GM18499 (cell line): ENCODE results near the gene ZNF341.
"Not testable (repeated sequence)": the region's sequence is repeated elsewhere in the genome, so short reads cannot be mapped to it uniquely, and the experiment has no call there.

Source experiments
- ATAC-seq: cut with Tn5 transposase; IDR thresholded peaks from one replicate; pipeline ENCODE4 v1.9.1; 2021; ENCODE audit warnings: moderate number of reproducible peaks; ENCODE audit not compliant: insufficient read depth, unreplicated experiment

Gene ZNF341

DNA sequence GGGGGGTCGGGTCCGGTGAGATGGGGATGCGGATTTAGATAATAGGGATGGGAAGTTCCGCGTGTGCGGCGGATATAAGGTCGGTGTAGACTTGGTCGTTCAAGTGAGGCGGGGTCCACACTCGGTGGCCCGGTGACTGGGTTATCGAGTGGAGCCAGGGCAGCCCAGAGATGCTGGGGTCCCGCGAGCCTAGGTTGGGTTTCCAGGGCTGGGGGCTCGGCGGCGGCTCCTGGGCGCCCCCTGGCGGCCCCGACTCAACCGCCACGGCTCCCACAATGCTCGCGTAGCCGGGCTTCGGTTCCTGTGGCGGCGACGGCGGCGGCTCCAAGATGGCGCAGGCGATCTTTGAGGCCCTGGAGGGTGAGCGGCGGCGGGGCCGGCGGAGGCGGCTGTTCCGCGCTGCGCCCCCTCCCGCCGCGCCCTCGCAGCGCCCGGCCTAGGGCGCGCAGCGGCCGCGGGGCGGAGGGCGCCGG is at the start of gene ZNF341:
Gene ZNF341 (plus strand): TSS at position 304 of the 473 bp plus-strand sequence. CDS start 26 bp downstream, at position 330.
- no peak for ATAC-seq

DNA sequence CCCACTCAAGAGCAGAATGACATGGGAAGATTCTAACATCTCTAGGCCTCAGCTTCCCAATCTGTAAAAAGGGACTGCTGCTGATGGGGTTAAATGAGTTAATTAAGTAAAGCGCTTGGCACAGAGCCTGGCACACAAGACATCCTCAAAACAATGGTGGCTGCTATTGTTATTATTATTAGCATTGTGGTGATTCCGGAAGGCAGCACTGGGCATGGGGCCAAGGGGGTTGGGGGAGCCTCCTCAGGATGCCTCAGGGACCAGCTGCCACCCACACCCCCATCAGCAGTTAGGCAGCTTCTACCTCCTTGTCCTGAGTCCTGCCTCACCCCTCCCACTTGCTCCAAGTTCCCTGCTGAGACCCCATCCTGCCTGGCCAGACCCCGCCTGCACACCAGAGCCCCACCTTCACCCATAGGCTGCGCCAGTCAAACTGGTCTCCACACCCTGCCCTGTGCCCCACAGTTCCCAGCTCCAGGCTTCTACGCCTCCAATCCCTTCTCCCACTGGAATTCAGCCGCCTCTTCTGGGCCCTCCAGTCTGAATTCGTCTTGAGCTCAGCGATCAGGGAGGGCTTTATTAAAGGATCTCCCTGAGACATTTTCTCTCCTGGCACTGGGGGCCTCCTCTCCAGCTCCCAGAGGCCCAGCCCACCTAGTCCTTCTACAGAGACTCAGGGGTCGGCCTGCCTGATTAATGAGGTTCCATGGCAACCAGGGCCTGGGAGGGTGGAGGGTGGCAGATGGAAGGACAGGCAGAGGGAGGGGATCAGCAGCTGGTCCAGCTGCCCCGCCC is 47.1 kb upstream of the ZNF341 start:
- ATAC-seq: no peak

DNA sequence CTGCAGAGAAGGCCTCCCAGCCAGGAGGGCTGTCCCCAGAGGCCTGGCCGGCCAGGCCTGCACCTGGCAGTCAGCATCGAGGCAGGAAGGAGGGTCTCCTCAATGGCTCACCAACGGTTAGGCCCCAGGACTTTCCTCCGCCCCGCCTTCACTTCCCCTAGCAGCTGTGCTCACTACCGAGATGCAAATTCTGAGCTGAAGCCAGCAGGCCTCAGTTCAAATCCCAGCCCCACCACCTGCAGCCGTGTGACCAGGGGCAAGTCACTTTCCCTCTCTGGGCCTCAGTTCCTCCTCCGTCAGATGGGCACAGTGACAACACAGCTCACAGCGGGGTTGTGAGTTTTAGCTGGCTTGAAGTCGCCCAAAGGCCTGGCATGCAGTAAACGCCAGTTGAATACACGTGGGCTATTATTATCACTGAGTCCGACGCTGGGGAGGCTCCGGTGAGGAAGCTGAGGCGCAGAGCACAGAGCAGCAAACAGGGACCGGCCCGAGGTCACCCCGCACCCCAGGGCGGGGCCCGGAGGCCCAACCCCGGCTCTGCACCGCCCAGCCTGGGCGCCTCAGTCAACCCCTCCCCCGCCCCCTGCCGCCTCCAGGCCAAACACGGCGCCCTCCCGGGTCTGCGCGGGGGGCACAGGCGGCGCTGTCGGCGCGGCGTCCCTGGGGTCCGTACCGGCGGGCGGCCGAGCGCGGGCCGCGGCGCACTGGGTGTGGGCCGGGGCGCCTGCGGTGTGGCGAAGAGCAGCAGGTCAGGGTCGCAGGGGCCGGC is 46.3 kb upstream of the ZNF341 start:
- ATAC-seq: peak; percentile 34

DNA sequence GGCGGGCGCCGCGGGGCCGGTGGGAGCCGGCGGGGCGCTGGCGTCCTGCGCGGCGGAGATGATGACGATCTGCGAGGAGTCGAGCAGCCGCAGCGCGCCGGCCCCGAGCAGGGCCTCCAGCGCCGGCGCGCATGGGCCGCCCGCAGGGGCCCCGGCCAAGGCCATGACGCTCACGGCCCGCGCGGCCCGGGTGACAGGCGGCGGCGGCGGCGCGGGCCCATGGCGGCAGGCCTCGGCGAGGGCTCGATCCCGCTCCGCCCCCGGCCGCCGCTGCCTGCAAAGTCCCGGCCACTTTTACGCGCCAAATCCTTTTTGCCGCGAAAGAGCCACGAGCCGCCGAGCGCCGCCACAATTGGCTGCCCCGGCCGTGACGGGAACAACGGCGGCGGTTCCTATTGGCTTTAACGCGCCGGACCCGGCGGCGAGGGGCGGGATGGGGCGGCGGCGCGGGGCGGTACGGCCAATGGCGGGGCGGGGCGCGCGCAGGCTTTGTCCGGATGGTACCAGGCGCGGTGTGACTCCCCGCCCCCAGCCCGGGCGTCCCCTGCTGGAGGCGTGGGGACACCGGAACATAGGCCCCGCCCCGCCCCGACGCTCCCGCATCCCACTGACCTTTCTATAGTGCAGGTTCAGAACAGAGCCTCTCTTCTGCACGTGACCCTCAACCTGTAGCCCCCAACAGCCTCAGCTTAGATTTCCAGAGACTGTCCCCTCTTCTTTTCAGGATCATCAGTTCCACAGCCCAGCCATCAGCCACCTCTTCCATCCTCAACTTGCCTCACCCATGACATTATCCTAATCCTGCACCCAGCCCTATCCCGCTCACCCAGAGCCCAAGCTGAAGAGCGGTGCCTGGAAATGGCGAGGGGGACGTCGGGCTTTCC is 45.5 kb upstream of the ZNF341 start, which contains the start of gene E2F1:
Gene E2F1 (minus strand): TSS at position 286 of the 884 bp plus-strand sequence. CDS start 121 bp downstream, at position 165.
- peak; percentile 36 for ATAC-seq

DNA sequence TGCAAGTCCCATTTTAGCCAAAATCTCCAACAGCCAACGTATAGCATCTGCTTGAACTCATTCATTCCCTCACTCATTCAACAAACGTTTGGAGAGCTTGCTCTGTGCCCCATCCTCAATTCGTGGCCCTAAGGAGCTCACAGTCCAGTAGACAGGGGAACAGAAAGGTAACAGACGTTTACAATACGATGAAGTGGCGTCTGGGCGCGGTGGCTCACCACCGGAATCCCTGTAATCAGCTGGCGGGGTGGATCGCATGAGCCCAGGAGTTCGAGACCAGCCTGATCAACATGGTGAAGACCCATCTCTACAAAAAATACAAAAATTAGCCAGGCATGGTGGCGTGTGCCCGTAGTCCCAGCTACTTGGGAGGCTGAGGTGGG is 44.8 kb upstream of the ZNF341 start:
- ATAC-seq: no peak

DNA sequence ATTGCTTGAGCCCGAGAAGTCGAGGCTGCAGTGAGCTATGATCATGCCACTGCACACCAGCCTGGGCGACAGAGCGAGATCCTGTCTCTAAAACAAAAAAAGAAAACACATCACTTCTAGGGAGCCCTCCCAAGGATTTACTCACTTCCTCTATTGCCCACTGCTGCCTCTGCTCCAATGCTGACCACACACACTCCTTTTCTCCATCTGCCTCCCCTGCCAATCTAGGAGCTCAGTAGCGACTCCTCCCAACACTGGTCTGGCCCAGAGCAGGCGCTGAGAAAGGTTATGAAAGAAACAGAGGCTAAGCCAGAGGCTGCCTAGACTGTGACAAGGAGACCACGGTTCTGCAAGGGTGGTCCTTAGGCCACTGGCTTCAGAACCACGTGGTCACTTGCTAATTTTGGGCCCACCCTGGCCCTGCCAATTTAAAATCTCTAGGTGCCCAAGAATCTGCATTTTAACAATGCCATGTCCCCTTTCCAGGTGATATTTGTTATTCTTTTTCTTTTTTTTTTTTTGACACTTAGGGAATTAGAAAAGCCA is 44.4 kb upstream of the ZNF341 start:
- ATAC-seq: no peak

DNA sequence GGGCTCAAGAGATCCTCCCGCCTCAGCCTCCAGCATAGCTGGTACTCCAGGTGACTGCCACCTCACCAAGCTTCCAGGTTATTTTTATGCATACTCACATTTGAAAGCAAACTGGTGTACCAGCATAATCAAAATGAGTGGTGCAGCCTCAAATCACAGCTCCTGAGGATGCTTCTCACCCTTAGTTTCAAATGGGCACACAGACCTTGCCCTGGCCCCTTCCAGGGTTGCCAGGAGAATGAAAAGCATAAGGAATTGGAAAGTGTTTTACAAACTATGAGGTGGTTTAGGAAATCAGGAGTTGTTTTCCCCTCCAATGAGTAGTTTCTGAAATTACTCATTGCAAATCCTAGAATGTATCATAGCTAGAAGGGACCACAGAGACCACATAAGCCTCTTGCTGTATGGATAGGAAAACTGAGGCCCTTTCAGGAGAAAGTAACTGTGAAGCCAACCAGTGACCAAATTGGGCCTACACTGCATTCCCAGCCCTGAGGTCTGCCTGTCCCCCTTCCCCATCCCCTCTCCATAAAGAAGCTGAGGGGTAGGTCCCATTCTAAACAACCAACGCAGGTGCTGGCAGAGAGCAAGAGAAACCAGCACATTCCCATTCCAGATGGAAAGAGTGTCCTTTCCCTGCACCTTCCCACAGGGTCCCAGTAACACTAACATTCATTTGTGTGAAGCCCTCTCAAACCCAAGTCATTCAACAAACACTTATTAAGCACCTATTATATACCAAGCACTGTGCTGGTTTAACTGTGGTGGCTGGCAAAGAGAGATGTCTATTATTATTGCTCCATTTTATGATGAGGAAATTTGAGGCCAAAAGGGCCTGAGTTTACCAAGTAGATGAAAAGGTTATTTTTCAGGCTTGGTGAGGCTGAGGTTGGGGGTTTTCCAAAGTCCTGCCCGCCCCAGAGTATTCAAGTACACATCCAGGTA is 43.5 kb upstream of the ZNF341 start:
- no peak for ATAC-seq

DNA sequence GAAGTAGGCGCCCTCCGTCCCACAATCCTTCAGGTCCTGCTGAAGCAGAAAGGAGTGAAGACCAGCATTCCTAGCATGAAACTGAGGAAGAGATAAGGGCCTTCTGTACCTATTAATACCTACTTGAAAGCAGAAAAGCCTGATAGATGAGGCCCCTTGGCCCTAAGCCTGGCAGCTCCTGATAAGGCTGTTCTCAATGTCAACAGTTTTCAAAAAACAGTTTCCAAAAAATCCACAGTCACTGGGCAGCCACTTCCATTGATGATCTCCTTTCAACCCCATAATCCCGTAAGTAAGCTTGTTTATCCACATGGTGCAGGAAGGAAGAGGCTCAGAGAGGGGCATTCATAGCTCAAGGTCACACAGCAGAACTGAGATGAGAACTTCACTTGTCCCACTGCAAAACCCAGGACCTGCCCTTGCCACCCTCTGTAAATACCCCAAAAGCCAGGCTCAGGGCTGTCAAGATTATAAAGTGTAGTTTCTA is 42.8 kb upstream of the ZNF341 start:
- ATAC-seq: no peak

DNA sequence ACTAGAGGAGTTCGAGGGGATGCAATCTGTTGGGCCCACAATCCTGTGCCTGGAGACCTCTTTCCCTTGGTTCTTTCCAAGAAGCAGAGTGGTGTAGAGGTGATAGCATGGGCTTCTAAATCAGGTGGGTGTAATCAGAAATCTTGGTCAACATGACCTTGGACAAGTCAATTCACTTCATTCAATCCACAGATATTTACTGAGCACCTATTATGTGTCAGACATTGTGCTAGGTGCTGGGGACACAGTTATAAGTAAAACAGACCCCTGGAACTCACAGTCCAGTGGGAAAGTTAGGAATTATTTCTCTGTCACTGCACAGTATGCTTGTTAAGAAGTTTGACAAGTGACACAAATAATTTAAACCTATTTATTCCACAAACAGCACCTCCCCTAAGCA is 42.3 kb upstream of the ZNF341 start:
- no peak for ATAC-seq

DNA sequence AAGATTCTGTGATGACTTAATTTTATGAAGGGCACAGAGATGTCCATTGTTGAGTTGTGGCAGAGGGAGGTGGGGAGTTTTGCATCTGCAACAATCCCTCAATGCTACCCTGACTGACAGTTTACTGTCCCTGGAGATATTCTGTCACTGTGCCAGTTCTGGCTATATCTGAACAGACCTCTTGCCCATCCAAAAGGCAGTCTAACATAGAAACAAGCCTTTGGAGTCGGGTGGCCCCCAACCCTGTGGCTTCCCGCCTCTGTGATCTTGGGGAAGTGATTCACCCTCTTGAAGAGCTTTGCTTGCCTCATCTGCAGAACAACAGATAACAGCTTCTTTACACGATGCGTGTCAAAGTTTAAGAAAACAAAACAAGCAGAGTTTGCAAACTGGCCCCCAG is 41.8 kb upstream of the ZNF341 start:
- no peak for ATAC-seq

DNA sequence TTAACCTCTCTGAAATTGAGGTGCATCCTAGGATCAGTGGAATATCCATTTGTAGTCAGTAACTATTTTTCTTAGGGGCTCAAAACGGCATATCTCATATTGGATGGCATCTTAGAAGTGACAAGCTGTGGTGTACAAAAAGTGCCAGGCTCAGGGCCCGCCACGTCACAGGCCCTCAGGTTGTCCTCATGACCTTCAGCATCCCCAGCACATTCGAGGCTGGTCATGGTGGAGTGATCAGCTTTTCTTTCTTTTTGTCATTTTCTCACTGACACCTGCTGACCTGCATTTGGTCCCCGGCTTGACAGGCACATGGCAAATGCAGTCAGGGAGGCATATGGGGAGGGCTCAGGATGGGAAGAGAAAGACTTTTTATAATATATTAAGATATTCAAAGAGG is 38.5 kb upstream of the ZNF341 start:
- no peak for ATAC-seq

DNA sequence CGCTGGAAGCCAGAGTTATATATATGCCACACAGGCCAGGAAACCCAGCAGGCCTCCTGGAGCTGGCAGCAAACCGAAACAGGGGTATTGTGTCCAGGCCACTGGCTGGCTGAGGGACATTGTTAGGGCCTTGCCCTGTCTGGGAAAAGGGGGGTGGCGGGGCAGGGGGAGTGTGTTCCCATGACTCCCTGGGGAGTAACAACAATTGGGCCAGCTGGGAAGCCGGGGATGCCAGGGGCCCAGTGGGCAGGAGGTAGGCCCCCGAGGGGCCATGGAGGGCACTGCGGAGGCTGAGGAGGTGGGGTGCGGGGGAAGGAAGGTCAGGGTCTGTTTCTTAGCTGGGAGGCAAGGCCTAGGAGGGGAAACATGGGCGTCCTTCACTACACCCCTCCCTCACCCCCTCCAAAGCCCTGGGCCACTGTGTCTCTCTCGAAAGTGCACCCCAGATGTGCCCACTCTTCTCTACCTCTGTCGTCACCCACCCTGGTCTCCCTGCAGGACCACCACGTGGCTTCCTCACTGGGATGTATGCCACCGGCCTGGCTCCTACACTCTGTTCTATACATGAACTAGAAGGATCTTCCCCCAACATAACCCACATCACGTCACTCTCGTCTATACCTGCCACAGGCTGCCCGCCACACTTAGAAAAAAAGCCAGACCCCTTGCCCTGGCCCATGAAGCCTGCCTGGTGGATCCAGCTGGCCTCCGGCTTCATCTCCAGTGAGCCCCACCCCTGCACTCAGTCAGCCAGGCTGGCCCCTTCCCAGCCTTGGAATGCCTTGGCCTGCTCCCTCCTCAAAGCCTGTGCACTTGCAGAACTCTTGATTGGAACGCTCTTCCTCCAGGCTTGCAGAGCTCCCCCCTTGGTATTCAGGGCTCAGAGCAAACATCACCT is 37.8 kb upstream of the ZNF341 start:
- no peak for ATAC-seq

DNA sequence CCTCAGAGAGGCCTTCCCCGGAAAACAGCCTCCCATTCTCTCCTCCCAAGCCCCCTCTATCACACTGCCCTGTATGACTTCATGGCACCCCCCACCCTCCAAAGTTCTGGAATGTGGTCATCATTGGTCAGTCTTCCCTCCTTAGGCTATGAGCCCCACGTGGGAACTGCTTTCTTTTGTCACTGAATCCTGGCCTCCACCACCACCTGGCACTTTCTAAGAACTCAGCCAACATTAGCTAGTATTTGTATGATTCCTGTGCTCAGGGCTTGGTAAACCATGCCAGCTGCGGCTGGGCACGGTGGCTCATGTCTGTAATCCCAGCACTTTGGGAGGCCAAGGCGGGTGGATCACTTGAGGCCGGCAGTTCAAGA is 37.2 kb upstream of the ZNF341 start:
- ATAC-seq: no peak

DNA sequence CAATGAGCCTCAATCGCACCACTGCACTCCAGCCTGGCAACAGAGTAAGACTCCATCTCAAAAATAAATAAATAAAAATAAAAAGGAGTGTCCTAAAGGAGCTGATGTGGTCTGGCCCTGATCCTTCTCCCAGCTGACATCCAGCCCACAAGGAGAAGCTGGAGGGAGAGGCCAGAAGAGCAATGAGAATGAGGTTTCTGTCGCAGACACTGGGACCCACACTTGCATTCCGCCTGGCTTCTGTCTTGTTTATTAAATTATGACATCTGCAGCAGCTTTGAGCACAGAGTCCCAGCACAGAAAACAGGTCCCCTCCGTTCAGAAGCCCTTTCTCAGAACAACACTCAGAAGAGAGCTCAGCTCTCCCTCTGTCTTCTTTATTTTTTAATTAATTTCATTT is 35.3 kb upstream of the ZNF341 start:
- ATAC-seq: no peak

DNA sequence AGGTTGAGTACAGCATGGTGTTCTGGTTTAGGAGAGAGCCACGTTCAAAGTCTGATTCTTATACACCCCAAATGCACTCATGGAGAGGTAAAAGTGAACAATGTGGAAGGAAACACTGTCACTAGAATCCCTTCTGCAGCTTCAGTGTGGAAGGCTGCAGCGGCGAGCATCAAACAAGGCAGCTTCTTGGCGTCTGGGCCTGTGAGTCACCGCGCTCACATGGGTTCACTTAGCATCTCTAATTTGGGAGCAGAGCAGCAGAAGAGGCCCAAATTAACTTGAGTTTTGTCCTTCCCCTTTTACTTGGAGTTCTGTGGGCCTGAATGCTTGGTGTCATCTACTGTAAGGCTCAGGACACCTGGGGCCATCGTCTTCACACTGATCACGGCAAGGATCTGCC is 34.7 kb upstream of the ZNF341 start:
- ATAC-seq: no peak

DNA sequence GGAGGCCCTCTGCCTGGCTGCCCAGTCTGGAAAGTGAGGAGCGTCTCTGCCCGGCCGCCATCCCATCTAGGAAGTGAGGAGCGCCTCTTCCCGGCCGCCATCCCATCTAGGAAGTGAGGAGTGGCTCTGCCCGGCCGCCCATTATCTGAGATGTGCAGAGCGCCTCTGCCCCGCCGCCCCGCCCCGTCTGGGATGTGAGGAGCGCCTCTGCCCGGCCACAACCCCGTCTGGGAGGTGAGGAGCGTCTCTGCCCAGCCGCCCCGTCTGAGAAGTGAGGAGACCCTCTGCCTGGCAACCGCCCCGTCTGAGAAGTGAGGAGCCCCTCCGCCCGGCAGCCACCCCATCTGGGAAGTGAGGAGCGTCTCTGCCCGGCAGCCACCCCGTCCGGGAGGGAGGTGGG is 32.8 kb upstream of the ZNF341 start:
- ATAC-seq: not testable (repeated sequence)

DNA sequence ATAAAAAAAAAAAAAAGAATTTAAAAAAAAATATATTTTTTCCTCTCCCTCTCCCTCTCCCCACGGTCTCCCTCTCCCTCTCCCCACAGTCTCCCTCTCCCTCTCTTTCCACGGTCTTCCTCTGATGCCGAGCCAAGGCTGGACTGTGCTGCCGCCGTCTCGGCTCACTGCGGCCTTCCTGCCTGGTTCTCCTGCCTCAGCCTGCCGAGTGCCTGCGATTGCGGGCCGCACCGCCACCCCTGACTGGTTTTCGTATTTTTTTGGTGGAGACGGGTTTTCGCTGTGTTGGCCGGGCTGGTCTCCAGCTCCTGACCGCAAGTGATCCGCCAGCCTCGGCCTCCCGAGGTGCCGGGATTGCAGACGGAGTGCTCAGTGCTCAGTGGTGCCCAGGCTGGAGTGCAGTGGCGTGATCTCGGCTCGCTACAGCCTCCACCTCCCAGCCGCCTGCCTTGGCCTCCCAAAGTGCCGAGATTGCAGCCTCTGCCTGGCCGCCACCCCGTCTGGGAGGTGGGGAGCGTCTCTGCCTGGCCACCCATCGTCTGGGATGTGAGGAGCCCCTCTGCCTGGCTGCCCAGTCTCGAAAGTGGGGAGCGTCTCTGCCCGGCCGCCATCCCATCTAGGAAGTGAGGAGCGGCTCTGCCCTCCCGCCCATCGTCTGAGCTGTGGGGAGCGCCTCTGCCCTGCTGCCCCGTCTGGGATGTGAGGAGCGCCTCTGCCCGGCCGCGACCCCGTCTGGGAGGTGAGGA is 30.9 kb upstream of the ZNF341 start:
- not testable (repeated sequence) for ATAC-seq
